Activated CD8-positive, alpha-beta memory T cell treated with anti-CD3 and anti-CD28 coated beads for 36 hours (primary cell): ENCODE measurements around the gene TRIM46. TPM values are rescaled to one million over a fixed set of nuclear protein-coding genes. Genes with fewer than 3 reads are reported as not detected.

ENCODE experiments used
- CTCF ChIA-PET: fragments of 350-600 bp; sonication (Branson Sonifier 250); formaldehyde crosslinking; loops from one replicate; lab custom pipeline; 2021; ENCODE audit warnings: antibody characterized with exemption; lab: Charles Lee
- POLR2A ChIA-PET: fragments of 350-600 bp; sonication (Branson Sonifier 250); formaldehyde crosslinking; loops from one replicate; lab custom pipeline; 2021; ENCODE audit warnings: antibody characterized with exemption; lab: Charles Lee
- total RNA-seq, 2 experiments: library from RNA; stranded (reverse); gene quantifications; one replicate each; pipeline ENCODE4 v1.2.3, GENCODE V29; 2021

The TRIM46 gene
- total RNA-seq, 2 experiments from 2014 or later = 7.3 to 7.8 TPM

- ChIA-PET CTCF (interaction anchor here (0.6 to 3.8 kb wide), 15 partner anchors 7 to 524 kb away, joined by 3 to 52 read pairs (median 5); partner anchors contain the start of genes KRTCAP2, MTX1, SLC50A1 and THBS3), POLR2A (interaction anchor here (0.6 to 3.2 kb wide), 8 partner anchors 10 to 51 kb away, joined by 3 to 25 read pairs (median 6); partner anchors contain the start of genes KRTCAP2, MTX1 and THBS3)
These were observed 19.0 kb downstream of the TRIM46 start for GRCh38 chr1:155192346-155193274.

- POLR2A ChIA-PET = interaction anchor here (0.6 to 3.2 kb wide), 13 partner anchors 10 to 445 kb away, joined by 3 to 25 read pairs (median 4); partner anchors contain the start of genes DPM3, KRTCAP2, MTX1 and SCAMP3
These were observed 19.8 kb downstream of the TRIM46 start for GRCh38 chr1:155193275-155193990.

GRCh38 chr1:155193991-155194240 lies 20.3 kb downstream of the TRIM46 start:
- ChIA-PET POLR2A (interaction anchor here (0.7 to 3.2 kb wide), 13 partner anchors 14 to 1532 kb away, joined by 3 to 25 read pairs (median 4); partner anchors contain the start of genes DPM3, KRTCAP2, MTX1 and SCAMP3), CTCF (interaction anchor here (0.8 to 3.8 kb wide), 16 partner anchors 9 to 130 kb away, joined by 3 to 52 read pairs (median 6); partner anchors contain the start of genes KRTCAP2, MTX1, SLC50A1 and THBS3)

More at GRCh38 chr1:155193275-155193990, 19.8 kb downstream of the TRIM46 start:
- CTCF ChIA-PET = interaction anchor here (0.6 to 3.8 kb wide), 18 partner anchors 8 to 524 kb away, joined by 3 to 52 read pairs (median 5); partner anchors contain the start of genes KRTCAP2, MTX1, SLC50A1 and THBS3

GRCh38 chr1:155195201-155196102 lies 21.8 kb downstream of the TRIM46 start:
- CTCF ChIA-PET = interaction anchor here (1.1 to 3.8 kb wide), 8 partner anchors 10 to 128 kb away, joined by 4 to 52 read pairs (median 10); partner anchors contain the start of genes KRTCAP2, MTX1, SLC50A1 and THBS3
- POLR2A ChIA-PET = interaction anchor here (0.5 to 3.2 kb wide), 9 partner anchors 13 to 50 kb away, joined by 3 to 25 read pairs (median 4); partner anchors contain the start of genes KRTCAP2, MTX1, THBS3 and TRIM46

- POLR2A ChIA-PET = interaction anchor here (0.5 to 1.3 kb wide), 2 partner anchors 13 to 24 kb away, joined by 3 read pairs; no protein-coding TSS in a partner anchor
- CTCF ChIA-PET = interaction anchor here (1.5 kb wide), 1 partner anchor 54 kb away, joined by 4 read pairs; no protein-coding TSS in a partner anchor
These were observed 22.6 kb downstream of the TRIM46 start for GRCh38 chr1:155196103-155196892.

GRCh38 chr1:155196893-155197638 lies 23.4 kb downstream of the TRIM46 start:
- CTCF ChIA-PET = interaction anchor here (1.6 kb wide), 1 partner anchor 31 kb away, joined by 4 read pairs; no protein-coding TSS in a partner anchor
- POLR2A ChIA-PET = interaction anchor here (1.3 kb wide), 1 partner anchor 12 kb away, joined by 3 read pairs; no protein-coding TSS in a partner anchor

- ChIA-PET POLR2A (no interaction called here), CTCF (interaction anchor here (1.6 kb wide), 1 partner anchor 30 kb away, joined by 4 read pairs; no protein-coding TSS in a partner anchor)
These were observed 24.4 kb downstream of the TRIM46 start for GRCh38 chr1:155197901-155198546.

- ChIA-PET POLR2A (no interaction called here), CTCF (interaction anchor here (1.6 kb wide), 1 partner anchor 30 kb away, joined by 4 read pairs; no protein-coding TSS in a partner anchor)
These were observed 24.9 kb downstream of the TRIM46 start for GRCh38 chr1:155198547-155198906.

GRCh38 chr1:155199792-155200191 lies 26.1 kb downstream of the TRIM46 start:
- CTCF ChIA-PET = no interaction called here
- POLR2A ChIA-PET = interaction anchor here (0.7 kb wide), 1 partner anchor 12 kb away, joined by 4 read pairs; no protein-coding TSS in a partner anchor

- CTCF ChIA-PET = interaction anchor here (1.0 kb wide), 1 partner anchor 116 kb away, joined by 3 read pairs; no protein-coding TSS in a partner anchor
- POLR2A ChIA-PET = no interaction called here
These were observed 27.3 kb downstream of the TRIM46 start for GRCh38 chr1:155200920-155201319.

- POLR2A ChIA-PET = no interaction called here
- CTCF ChIA-PET = no interaction called here
These were observed 28.5 kb downstream of the TRIM46 start for GRCh38 chr1:155202198-155202597.

GRCh38 chr1:155202731-155203515 lies 29.3 kb downstream of the TRIM46 start:
- CTCF ChIA-PET = no interaction called here
- POLR2A ChIA-PET = interaction anchor here (0.7 kb wide), 1 partner anchor 58 kb away, joined by 4 read pairs; no protein-coding TSS in a partner anchor

GRCh38 chr1:155205035-155205434 lies 31.4 kb downstream of the TRIM46 start:
- ChIA-PET POLR2A (no interaction called here), CTCF (interaction anchor here (1.0 kb wide), 1 partner anchor 46 kb away, joined by 3 read pairs; no protein-coding TSS in a partner anchor)

GRCh38 chr1:155205969-155206593 lies 32.4 kb downstream of the TRIM46 start:
- ChIA-PET CTCF (interaction anchor here (1.4 to 2.9 kb wide), 5 partner anchors 12 to 100 kb away, joined by 4 to 28 read pairs (median 10); no protein-coding TSS in a partner anchor), POLR2A (no interaction called here)
